H4 (cell line): ENCODE results near the gene BGN. TPM values are rescaled to one million over a fixed set of nuclear protein-coding genes. Genes with fewer than 3 reads are reported as not detected.

Experiments
- DNase-seq: peaks from one replicate; pipeline ENCODE4 v3.0.0-alpha.2; 2015; ENCODE audit warnings: low spot score
- total RNA-seq: library from RNA; depleted of rRNA; stranded (reverse); fragments of >200 nt; shearing (Covaris generic); gene quantifications from 2 replicates; pipeline ENCODE4 v1.2.3, GENCODE V29; 2014

Gene BGN
- total RNA-seq, 1 experiment from 2014 or later = not detected

DNA sequence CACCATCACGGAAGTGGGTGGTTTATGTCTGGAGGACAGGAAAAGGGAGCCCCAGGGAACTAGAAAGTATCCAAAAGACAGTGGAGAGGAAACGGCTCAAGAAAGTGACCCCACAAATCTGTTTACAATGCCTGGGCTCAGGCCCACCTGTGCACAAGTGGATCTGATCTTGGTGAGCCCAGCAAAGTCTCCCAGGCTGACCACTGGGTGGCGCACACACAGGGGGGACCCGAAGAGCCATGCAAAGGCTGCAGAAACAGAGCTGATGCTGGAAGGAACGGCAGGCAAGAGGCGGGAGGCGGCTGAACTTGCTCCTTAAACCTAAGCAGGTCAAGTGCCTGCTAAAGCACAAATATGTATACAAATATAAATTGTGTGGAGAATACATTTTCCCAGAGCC is 34.0 kb upstream of the BGN start:
- DNase-seq = peak; percentile 23

DNA sequence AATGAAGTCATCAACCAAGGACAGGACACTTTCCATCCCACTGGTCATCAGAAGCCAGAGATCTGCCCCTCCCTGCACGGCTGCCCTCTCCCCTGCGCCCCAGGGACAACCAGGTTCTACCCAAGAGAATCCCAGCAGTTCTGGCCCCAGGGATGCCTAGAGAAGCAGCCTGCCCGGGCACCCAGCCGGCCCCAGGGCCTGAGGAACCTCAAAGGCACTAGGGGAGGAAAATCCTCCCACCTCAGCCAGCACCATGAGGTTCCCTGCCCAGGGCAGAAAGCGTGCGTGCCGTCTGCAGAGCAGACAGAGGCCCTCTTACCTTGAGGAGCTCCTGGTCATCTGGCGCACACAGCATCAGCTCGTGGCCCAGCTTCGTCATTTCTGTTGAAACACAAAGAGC is 32.5 kb upstream of the BGN start:
- DNase-seq = no peak

DNA sequence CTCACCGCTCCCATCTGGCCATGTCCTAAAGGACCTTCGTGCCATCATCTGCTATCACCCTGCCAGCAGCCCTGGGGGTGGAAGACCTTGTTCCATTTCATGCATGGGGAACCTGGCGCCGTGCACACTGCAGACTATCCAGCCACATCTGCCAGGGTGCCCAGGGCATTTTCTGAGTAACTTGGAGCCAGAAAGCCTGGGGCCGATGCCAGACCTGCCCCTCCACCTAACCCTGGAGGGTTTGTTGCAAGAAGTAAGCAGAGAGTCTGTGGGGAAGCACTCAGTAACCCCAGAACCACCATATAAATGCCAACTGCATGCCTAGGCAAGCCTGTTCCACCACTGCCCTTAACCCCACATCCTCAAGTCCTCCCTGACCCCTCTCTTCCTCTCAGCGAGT is 31.7 kb upstream of the BGN start:
- no peak for DNase-seq

DNA sequence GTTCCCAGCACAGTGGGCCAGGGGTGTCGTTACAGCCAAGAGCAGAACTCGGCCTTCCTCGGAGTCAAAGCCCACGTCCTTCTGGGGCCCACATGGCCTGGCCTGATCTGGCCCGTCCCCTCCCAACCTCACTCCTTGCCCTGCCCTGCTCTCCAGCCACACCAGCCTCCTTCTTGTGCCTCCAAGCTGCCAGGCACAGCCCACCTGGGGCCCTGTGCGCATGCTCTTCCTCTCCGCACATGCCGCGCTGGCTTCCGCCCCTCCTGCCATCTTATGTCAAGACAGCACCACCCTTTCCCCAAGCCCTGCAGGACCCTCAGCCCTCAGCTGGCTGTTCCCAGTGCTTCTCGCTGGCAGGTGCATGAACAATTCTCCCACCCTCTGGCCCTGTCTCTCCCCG is 31.2 kb upstream of the BGN start:
- DNase-seq = no peak

DNA sequence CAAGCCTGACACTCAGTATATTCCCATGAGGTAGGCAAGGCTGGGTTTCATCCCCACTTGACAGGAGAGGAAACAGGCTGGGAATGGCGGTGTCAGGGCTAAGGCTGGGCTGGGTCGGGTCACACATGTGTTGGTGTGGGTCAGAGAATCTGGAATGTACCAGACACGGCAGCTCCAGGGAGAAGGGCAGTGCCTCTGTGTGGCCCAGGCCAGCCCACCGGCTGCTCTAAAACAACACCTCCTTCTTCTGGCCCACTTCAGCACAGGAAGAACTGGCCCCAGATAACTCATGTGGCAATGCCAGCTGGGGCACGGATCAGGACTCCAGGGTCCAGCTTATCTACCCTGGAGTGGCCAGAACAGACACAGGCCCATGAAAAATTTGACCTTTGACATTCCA is 30.7 kb upstream of the BGN start:
- DNase-seq = no peak

DNA sequence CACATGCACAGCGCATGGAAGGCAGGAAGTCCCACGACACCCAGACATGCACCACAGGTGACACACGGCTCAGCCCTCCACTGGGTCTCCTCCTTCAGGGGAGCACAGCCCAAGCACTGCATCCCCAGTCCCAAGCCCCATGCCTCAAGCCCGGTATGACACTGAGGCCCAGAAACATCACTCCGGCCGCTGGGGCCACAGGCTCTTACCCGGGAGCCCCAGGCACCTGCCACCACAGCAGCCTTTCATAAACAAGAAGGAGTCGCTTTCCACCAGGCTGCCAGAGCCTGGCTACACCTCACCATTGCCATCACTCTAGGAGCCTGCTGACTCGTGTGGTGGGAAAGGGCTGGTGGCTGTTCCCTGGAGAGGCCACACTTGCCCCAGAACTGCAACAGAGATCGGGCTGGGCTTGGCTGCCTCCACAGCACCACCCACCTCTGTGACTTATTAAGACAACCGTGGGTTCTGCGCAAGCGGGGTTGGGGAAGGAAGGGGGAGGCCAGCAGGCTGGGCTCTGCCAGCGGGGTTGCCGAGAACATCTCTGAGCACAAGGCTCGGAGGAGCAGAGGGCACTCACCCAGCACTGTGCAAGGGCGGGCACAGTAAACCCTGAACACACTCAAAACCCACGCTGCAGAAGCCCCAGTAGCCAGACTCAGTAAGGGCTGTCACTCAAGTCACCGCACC is 28.9 kb upstream of the BGN start:
- DNase-seq = no peak

DNA sequence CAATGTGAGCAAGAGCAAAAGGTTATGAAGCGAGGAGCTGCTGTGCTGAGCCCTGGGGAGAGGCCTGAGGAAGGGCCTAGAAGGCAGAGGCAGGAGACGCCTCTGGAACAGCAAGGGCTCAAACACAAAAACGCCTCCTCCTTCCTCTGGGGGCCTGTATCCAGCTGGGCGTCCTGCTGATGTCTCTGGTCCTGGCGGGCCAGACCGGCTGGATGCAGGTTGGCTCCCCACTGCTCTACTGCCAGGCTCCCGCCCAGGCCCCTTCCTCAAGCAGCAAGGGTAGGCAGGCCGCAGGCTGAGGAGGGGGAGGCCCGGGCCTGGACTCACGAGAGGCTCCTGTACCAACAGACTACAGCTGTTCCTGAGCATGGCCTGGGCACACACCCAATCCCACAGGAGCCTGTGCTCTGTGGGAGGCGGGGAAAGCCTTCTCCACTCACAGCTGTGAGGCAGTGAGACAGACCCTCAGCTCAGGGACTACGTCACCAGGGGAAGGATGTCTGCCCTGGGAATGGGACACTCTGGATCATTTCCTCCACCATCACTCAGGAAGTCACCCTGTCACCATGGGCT is 26.7 kb upstream of the BGN start:
- no peak for DNase-seq

DNA sequence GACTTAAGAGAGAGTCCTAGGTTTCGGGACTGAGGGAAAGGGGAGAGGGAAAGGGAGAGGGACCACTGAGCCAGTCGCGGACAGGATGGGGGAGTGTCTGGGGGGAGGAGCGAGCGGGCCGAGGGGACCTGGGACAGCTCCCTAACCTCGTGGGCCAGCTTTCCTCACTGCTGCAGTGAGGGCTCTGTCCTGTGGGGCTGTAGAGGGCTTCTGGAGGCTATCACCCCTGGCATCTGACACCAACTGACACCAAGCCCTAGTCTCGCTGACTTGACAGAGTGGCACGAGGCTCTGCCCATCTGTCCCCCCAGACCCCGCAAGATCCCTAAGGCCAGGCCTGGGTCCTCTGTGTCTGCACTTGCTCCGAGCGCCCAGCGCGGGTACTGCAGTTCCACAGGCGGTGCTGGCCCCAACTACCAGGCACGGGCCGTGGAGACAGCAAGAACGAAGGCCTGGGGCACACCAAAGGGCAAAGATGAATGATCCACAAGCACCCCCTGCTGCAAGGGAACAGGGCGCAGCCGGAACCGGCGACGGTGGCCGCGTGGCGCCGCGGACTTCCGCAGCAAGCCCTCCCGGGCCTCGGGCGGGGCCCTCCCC is 24.9 kb upstream of the BGN start:
- no peak for DNase-seq

DNA sequence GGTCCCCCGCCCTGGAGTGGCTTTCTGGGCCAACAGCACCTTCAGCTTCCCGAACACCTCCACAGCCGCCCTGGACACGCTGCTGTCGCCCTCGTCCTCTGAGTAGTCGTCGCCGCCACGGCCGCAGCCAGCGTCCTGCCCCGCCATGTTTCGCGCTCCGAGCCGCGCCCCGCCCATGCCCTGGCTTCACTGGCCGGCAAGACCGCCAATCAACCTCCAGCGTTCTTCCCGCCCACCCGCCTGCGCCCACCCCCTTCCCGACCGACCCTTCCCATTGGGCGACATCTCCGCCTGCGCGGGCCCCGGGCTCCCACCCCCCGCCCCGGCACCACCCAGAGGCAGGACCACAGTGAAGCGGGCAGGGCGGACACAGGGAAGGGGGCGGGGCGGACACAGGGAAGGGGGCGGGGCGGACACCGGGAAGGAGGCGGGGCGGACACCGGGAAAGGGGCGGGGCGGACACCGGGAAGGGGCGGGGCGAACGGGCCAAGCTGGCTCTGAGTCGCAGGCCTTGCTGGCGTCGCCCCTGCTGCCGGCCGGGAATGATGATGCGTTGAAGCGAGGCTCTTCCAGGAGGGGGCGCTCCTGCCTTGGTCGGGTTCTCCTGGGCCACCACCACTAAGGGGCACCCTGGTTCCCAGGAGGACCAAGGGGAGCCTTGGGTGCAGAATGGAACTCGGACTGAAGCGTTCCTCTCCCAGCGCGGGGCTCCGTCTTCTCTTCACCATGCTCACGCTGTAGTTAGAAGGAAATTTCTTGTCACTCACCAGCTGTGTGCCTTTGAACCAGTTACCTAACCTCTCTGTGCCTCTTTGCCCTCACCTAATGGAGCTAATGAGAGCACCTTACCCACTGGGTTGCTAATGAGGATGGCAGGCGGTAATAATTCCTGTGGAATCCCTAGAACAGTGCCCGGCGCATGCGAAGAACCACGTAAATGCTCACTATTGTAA is 24.1 kb upstream of the BGN start, which contains the start of gene HAUS7:
Gene HAUS7, minus strand, starts transcription at position 166 of the 953 bp plus-strand sequence. Its CDS starts 19 bp downstream, at position 147.
- peak; percentile 84 for DNase-seq

DNA sequence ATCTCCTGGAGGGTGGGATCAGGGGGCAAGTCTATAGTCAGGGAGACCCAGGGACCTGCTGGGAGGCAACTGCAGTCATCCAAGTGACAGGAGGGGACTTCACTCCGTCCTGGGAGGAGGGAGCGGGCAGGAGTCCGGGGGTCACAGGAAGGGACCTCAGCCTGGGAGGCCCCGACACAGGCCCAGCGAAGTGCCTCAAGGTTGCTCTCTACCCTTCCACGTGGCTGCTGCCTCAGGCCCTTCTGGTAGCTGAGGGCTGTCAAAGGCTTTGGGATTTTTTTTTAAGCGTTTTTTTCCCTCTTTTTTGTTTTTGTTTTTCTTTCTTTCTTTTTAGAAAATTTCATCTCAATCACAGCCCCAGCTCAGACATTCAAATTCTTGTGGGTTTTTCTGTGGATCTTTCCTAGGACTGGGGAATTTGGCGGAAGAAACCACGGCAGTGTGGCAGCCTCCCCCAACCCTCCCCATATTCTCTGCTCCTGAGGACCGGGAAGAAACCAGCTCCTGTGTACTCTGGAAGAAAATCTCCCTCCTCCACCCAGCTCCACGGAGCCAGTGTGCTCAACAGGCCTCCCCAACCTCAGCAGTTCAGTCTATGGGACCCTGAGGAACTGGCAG is 23.0 kb upstream of the BGN start:
- no peak for DNase-seq

DNA sequence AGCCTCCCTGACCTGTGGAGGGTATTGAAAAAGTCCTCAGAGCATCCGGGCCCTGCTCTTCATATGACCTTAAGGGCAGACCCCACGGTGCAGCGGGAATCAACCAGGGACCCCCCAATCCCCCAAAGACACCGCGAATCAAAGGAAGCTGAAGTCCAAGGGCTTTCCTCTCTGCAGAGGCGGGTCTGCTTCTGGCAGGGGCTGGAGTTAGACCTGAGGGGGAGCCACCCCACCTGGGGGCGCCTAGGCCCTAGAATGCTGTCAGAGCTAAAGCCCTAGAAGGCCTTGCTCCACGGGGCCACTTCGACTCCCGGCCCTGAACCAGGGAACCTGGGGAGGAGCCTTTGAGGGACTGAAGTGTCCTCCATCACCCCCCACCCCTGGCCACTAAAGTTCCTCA is 21.7 kb upstream of the BGN start:
- no peak for DNase-seq

DNA sequence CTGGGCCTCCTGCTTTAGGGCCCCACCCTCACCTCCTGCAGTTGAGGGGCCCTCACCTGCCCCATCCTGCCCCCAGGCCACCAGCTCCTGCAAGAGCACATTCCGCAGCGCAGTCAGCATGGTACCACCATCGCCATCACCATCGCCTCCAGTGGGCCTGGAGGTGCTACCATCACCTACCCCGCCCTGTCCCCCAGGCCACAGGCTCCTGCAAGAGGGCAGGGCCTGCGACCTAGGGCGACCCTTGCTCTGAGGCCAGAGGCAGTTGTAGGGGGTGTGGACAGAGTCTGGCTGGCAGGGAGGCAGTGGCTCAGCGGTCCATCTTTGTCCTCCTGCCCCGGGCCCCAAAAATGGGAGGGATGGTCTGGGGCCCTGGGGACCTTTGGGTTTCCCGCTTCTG is 20.5 kb upstream of the BGN start:
- no peak for DNase-seq

DNA sequence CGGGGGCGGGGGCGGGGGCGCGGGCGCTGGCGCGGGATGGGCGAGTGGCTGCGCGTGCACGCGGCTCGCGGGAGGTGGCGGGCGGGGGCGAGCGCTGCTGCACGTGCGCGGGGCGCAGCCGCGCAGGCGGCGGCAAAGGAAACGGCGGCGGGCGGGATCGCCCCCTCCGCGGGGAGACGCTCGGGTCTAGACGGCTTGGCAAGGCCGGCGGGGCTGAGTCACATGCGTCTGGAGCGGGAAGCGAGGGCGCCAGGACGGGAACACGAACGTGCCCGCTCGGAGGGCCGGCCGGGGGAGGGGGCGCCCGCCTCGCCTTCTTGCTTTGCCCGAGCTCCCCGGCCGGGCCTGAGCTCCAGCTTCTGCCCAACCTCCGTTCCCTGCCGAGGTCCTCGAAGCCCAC is 20.1 kb upstream of the BGN start:
- no peak for DNase-seq

DNA sequence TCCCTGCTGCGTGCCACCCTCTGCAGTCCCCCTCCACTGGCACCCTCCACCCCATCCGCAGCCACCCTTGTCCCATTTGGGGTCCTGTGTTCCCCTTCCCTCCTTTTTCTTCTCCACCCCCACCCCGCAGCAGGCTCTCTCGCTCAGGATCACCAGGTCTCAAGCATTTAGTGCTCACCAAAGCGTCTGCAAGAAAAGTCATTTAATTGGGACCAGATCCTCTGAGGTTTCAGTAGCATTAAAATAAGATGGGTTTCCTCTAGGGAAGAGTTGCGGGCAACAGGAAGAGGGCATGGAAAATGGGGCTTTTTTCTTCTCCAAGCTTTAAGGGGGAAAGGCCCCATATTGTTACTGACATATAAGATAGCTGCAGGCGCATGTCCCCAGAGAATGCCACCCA is 19.5 kb upstream of the BGN start:
- no peak for DNase-seq

DNA sequence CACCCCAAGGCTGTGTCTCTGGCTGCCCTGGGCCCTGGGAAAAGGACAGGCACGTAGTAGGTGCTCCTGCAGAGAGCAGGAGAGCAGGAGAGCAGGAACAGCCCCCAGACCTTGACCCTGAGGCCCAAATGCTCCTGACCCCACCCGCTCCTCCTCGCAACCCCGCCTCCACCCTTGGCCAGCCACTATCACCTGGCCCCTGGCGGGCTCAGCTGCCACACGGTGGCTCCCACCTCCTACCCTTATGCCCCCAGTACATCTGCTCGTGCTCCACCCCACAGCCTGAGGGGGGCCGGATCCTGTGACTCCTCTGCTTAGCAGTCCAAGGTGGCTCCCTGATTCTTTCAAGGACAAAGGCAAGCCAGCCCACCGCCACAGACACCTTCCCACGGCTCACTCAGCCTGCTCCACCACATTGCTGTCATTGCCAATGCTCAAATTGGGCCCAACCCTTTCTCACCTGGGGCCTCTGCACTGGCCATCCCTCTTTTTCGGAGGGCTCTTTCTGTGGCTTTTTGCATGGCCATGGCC is 19.0 kb upstream of the BGN start:
- no peak for DNase-seq

DNA sequence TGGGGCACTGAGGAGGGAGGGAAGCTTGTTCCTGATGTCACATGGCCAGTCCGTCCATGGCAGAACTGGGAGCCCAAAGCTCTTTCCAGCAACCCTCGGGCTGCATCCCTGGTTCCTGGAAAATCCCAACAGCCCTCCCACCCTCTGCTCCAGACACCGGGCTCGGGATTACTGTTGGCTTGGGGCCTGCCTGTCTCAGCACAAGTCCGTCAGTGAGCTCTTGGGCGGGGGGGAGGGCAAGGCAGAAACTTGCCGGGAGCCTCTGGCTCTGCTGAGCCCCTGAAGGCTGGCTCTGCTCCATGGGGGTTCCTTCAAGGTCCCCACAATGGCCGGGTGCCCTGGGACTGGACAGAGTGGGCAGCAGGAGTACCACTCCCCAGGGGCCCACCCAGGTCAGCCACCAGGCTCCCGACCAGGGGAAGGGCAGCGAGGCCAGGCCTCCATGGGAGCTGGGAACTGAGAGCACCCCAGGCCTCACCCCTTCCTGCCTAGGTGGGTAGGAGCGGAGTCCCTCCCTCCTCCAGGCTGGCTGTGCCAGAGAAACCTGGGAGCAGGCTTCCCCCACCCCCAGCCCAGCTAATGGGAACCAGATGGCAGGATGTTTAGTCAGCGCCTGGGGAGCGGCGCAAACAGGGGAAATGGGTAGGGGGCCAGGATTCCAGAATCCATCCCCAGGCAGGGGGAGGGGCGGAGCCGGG is 18.0 kb upstream of the BGN start:
- peak; percentile 81 for DNase-seq

DNA sequence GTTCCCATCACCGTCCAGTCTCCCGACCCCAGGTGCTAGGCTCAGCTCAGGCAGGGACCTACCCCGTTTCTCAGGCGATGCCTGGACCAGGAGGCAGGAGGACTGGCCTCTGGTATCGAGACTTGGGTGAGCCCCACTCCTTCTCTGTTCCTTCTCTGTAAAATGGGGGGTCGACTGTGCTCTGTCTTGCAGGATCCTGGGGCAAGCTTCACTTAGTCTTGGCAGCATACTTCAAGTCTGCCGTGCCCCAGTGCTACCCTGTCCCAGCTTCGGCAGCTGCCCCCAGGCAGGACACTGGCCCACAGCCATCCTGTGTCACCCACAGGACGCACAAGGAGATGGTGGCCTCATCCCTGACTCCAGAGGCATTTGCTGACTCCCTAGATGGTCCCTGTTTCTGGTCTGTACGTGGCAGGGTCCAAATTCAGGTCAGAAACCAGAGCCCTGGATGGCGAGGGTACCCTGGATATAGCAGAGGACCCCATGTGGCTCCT is 17.4 kb upstream of the BGN start:
- peak; percentile 11 for DNase-seq

DNA sequence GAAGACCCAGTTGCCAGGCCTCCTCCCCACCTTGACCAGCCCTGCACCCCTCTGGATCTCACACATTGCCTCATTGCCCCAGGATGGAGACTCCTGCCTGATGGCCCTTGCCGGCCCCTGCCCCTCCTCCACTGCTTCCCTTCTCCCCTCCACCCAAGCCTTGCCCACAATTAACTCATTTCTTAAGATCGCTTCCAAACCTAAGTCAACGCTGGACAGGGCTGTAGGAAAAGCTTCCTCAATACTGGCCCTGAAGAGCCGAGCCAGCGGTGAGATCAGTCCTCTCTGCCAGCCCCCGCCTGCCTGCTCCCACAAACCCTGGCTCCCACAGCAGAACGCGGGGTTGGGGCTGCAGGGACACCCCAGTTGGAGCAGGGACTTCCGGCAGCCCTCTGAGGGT is 16.9 kb upstream of the BGN start:
- no peak for DNase-seq

DNA sequence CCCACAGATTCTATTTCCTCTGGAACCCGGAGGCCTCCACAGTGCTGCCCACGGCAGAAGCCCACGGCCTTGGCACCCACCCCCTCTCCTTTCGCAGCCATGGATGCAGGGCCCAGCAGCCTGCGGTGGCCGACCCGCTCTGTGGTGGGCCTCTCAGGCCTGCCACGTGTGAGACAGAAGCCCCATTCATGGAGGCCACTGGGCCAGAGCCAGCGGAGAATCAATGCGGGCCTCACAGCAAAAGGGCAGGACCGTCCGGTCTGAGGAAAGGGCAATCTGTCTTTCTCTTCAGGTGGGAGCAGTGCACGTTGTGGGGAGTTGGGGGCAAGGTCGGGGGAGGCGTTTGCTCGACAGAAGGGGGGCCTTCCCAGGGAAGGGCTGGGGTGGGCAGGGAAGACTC is 16.0 kb upstream of the BGN start:
- DNase-seq = no peak

DNA sequence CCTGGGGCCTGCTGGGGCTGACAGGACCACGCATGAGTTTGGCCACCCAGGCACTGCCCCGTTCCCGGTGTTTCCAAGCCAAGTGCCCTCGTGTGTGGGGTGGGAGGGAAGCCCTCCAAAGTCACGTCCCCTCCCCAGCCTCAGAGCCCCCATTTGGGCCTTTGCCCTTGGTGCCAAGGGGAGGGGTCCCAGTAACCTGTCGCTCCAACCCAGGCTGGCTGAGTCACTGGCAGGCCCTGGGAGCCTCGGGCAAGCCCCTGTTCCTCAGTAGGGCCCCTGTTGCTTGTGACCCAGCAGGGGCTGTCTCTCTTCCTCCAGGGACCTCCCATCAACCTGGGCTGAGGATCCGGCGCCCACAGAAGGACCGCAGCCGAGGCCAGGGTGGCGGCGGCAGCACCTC is 13.7 kb upstream of the BGN start:
- no peak for DNase-seq
